Stimulated activated CD4-positive, alpha-beta T cell treated with anti-CD3 and anti-CD28 coated beads, Interleukin-12 subunit alpha, Interleukin-12 subunit beta, amount 100 ng/mL, for 24 hours (primary cell): ENCODE results near the gene TACC2.
"Not testable (repeated sequence)": the region's sequence is repeated elsewhere in the genome, so short reads cannot be mapped to it uniquely, and the experiment has no call there.

Experiments used
- DNase-seq, 2 experiments: peaks; one replicate each; pipeline ENCODE4 v3.0.0-alpha.2; 2020; ENCODE audit warnings: low read depth in 2 of 2

Gene TACC2, protein sequence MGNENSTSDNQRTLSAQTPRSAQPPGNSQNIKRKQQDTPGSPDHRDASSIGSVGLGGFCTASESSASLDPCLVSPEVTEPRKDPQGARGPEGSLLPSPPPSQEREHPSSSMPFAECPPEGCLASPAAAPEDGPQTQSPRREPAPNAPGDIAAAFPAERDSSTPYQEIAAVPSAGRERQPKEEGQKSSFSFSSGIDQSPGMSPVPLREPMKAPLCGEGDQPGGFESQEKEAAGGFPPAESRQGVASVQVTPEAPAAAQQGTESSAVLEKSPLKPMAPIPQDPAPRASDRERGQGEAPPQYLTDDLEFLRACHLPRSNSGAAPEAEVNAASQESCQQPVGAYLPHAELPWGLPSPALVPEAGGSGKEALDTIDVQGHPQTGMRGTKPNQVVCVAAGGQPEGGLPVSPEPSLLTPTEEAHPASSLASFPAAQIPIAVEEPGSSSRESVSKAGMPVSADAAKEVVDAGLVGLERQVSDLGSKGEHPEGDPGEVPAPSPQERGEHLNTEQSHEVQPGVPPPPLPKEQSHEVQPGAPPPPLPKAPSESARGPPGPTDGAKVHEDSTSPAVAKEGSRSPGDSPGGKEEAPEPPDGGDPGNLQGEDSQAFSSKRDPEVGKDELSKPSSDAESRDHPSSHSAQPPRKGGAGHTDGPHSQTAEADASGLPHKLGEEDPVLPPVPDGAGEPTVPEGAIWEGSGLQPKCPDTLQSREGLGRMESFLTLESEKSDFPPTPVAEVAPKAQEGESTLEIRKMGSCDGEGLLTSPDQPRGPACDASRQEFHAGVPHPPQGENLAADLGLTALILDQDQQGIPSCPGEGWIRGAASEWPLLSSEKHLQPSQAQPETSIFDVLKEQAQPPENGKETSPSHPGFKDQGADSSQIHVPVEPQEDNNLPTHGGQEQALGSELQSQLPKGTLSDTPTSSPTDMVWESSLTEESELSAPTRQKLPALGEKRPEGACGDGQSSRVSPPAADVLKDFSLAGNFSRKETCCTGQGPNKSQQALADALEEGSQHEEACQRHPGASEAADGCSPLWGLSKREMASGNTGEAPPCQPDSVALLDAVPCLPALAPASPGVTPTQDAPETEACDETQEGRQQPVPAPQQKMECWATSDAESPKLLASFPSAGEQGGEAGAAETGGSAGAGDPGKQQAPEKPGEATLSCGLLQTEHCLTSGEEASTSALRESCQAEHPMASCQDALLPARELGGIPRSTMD (N-terminal part only)

DNA sequence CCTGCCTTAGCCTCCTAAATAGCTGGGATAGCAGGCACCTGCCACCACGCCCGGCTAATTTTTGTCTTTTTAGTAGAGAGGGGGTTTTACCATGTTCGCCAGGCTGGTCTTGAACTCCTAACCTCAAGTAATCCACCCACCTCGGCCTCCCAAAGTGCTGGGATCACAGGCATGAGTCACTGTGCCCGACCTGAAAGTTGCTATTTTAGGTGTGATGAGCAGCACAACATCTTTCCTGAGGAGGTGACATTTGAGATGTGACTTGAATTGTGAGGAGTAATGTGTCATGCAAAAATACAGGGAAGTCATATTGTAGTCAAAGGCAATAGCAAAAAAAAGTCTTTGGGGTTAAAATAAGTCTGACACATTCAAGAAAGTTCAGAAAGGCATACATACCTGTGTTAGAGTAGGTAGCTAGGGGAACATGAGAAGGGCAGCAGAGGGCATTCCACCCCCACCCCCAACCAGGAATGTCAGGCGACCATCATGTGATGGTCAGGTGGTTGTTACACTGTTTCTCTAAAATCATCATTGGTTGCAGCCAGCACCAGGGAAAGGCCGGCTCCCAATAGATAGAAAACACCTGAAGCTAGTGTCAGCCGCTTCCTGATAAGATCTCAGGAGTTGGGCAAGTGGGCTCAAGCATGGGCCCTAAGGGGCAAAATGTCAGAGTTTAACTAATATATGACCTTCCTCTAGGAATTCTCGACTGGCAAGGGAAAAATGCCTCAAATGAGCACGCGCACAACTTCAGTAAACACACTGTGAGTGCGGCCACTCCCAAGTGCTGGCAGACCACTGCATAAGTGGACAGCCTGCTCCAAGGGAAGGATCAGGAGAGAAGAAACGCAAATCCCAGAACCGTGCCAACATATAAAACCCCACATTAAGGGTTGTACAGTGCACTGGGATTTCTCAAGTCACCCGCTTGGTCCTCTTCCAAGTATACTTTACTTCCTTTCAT, at the start of gene TACC2:
TACC2 (plus strand) TSS at position 803 of the 964 bp plus-strand sequence. CDS start 32,819 bp downstream, outside the sequence.
- DNase-seq: no peak

DNA sequence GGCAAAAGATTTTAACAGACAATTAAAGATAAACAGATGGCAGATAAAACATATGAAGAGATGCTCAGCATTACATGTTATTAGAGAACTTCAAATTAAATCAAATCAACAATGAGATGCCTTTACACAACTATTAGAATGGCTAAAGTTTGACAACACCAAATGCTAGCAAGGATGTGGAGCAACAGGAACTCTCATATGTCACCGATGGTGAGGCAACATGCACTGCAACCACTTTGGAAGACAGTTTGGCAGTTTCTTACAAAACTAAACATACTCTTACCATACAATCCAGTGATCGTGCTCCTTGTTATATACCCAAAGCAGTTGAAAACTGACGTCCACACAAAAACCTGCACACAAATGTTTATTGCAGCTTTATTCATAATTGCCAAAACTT, 47.4 kb upstream of the TACC2 start:
- DNase-seq: no peak

DNA sequence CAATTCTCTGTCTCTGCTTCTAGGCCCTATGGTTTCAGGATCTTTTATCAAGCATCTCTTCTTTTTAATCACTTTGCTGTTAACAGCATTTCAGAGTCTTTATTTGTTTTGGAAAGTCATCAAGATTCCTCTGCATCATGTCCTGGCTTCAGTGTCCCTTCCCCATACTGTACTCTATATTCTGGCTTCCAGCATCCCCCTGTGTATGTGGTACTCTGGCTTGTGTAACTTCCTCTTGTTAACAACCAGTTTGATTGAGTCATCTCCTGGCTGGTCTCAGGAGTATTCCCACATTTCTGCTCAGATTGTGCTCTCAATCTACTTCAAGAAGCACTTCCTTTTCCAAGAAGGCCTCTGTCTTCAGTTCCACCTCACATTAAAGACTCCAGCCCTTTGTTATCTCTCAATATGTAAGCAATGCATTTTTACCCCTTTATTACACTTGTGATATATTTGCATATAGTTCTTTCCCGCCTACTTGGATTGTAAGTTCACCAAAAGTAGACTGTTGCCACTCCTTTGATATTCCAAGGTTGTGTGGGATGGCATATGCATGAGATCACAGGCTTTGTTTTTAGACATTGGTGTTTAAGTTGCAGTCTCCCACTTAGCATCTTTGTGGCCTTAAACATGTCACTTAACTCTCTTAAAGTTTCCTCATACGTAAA, 46.1 kb upstream of the TACC2 start:
- DNase-seq: no peak

DNA sequence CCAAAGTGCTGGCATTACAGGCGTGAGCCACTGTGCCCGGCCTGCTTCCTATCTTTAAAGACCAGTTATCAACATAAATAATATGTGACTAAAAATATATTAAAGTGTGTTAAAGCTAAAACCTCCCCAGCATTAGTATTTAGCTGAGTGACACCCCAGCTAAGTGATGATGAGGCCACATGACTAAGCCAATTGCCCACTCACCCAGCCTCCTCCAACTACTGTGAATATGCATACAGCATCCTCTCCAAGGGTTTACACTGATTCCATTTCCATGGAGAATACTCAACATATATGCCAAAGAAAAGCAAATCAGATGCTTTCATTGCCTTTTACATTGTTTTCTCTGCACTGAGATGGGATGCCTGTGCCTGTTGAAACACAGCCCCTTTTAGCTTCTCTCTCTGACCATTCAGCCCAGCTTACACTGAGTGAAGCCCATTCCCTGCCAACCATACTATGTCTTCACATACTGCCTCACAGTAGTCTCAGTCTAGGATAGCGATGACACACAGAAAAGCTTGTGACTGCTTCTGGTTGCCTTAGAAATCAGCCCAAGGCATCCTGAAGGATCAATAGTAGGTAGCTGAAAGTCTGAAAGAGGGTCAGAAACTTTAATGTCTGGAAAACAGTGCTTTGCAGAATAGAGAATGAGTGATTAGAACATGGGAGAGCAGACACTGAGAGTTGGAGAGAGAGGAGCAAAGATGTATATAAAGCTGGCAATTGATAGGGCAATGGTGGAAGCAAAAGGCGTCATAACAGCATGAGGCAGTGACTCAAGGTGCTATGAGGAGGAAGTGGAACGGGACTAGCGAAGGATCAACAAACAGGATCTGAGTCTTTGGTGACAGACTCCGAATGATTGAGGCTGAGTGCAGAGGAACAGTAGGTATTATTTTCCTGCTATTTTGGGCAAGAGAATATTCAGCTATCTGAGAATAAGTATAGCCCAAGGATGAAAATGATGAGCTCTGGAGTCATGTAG, 41.3 kb upstream of the TACC2 start:
- no peak for DNase-seq

DNA sequence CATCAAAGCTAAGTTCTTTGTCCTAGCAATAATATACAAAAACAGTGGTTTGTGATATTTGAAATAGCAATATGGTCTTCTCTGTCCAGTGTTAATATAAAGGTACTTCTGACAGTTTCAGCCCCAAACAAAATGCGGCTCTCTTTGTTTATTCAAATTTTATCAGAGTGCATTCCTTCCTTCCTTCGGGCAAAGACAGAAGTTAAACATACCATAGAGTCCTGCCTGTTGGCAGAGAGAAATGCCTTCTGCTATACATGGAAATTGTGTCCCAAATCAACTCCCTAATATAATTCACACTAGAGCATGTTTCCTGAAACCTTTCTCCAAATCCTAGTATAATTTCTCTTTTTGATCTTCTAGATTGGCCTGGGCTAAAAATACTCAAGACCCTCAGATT, 39.9 kb upstream of the TACC2 start:
- DNase-seq: no peak

DNA sequence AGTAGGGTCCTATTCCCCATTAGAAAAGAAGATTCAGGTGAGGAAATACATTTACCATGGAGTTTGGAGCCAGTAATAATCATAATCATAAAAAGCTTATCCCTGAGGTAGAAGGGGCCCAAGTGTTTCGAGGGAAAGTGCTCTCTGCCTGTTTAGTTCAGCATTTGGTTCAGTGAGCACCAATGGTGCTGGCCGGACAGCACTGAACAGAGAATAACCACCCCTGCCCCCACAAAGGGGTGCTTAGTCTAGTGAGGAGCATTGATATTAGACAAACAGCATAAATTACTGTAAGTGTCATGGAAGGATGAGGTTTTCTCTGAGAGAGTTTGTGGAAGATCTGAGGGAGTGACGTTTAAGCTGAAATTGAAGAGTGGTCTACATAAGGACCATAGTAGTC, 39.5 kb upstream of the TACC2 start:
- DNase-seq: no peak

DNA sequence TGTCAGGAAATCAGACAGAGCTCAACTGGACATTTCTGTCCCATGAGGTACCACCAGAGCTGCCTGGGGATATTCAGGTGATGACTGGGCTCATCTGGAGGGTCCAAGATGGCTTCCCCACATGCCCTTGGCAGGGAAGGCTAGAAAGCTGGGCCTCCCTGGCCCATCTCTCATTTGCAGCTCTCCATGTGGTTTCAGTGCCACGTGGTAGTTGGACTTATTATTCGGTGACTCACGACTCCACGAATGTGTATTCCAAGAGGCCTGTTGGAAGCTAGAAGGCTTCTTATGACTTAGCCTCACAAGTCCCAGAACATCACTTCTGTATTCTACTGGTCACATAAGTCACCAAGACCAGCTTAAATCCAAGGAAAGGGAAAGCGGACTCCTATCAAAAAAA, 36.7 kb upstream of the TACC2 start:
- no peak for DNase-seq

DNA sequence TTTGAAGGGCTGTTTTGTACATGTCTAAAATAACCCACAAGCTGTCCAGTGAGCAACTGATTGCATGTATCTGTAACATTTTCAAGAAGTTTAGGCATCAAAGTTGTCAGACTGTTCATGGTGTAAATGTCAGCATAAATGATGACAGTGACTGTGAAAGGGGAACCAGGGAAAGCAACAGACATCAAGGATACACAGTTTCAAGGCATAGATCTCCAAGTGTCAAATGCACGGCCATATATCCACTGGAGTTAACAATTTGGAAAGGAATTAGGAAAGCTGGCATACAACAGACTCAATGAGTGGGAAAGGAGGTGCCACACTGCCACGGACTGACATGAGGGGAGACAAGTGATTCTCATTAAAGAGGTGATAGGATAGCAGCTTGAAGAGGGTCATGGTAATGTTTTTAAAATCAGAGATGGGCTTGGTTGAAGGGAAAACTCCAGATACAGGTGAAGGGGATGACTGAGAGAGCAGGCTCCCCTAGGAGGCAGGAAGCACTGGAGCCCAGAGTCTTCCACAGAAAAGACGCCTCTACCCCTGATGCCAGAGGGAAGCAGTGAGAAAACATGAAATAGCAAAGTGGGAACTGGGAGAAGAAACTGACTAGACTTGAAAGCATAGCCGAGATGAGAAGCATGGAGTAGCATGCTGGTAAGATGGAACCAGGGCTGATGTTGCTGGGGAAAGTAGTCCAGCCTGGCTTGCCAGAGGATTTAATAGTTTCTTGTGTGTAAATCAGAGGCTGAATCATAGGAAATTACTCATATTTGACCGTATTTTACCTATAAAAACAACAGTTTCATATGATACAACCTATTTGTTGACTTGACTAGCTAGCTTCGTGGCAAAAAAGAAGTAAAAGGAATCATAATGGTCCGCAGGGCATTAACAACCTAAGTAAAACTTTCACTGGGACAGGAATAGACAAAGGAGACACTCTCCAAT, 32.6 kb upstream of the TACC2 start:
- DNase-seq: no peak

DNA sequence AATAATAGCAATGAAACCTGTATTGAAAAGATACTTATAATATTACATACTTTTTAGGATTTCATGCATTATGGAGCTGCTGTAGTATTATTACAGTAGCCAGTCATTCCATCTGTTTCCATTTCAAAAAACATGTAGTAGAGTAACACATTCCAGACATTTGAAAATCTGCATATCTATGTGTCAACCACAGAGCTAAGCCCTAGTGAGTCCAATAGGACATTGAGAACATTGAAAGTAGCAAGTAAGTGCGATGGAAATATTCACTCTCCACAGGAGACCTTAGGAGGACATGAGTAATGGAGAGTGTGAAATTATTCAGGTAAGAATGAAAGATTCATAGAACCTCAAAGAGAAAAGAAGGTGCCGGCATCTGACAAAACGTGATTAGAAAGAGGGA, 29.3 kb upstream of the TACC2 start:
- DNase-seq: no peak

DNA sequence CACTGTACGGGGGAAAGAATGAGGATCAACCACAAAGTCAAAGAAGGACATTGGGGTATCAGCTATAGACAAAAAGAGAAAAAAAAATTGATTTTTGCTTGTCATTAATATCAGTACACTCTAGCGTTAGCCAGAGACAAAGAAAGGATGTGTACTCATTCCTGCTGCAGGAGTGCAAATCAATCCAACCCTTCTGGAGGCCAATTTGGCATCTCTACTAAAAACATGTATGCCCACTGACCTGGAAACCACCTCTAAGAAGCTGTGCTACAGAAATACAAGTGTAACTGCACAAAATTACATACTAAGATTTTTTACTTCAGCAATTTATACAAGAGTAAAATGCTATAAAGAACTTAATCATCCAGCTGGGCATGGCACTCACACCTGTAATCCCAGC, 27.5 kb upstream of the TACC2 start:
- no peak for DNase-seq

DNA sequence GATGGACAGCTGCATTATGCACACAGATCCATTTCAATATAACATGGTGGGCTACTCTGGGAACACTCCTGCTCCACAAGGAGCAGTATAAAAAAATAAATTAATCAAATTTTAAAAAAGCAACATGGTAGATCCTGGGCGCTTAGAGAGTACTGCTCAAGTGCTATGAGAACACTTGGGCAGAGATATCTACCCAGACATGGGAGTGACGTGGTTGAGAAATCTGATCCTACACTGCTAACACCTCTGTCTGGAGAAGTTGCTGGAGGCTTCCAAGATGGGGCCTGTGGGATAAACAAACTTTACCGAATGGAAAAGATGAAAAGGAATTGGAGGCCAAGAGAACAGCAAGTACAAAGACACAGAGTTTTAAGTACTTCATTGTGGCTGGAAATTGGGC, 23.0 kb upstream of the TACC2 start:
- DNase-seq: no peak

DNA sequence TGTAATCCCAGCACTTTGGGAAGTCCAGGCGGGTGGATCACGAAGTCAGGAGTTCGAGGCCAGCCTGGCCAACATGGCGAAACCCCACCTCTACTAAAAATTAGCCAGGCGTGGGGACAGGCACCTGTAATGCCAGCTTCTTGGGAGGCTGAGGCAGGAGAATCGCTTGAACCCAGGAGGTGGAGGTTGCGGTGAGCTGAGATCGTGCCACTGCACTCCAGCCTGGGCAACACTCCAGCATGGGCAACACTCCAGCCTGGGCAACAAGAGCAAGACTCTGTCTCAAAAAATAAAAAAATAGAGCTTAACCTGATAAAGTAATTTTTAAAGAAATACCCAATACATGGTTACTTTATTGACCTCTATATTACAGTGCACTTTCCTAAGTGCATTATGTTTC, 19.9 kb upstream of the TACC2 start:
- DNase-seq: not testable (repeated sequence)

DNA sequence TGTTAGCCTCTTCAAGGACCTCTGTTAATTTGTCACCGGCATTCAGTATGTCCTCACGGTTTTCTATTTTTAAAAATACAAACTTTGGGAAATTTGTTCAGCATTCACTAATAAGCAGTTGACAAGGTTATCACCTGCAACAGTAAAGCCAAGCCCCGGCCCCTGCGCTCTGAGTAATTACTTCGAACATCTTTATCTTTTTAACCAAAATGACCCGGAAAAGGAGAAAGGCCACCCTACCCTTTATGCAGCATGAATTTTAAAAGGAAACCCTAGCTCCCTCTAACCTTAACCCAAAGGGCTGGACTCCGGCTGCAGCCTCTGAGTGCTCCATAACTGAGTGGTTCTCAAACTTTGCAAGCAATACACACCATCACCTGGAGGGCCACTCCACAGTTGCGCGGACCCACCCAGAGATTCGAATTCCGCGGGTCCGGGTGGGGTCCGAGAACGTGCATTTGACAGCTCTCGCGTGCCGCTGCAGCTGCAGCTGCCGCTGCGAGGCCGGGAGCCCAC, 14.9 kb upstream of the TACC2 start:
- no peak for DNase-seq

DNA sequence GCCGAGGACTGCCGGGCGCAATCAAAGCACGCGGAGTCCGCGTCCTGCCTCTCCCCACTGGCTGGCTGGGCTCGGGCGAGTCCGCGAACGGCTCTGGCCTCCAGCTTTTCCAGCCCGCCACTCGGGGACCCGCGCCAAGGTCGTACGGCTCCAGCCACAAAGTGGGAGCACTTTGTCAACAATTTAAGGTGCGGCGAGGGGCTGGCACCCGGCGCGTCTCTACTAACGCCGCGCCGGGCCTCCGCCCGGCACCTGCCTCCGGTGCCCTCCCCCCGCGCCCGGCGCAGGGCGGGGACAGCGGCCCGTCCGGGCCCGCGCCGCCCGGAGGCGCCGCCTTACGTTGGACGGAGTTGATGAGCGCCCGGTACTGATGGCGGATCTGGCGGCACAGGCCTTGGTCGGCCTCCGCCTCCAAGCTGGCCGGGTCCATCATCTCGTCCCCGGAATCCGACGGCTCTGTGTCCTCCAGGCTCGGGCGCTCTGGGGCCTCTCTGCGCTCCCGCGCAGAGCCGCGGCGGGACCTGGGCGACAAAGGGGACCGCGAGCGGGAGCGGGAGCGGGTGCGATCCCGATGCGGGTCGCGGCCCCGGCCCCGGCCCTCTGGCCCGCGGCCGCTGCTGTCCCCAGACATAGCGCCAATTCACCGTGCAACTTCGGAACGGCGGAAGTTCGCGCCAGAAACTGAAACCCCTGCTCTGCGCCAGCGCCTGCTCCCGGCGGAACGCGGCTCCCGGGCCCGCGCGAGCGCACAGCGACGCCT, 14.2 kb upstream of the TACC2 start, which contains the start of gene NSMCE4A:
NSMCE4A (minus strand) TSS at position 683 of the 760 bp plus-strand sequence; CDS start at position 631, 52 bp downstream.
- peak; percentile 59 to 66 for DNase-seq

DNA sequence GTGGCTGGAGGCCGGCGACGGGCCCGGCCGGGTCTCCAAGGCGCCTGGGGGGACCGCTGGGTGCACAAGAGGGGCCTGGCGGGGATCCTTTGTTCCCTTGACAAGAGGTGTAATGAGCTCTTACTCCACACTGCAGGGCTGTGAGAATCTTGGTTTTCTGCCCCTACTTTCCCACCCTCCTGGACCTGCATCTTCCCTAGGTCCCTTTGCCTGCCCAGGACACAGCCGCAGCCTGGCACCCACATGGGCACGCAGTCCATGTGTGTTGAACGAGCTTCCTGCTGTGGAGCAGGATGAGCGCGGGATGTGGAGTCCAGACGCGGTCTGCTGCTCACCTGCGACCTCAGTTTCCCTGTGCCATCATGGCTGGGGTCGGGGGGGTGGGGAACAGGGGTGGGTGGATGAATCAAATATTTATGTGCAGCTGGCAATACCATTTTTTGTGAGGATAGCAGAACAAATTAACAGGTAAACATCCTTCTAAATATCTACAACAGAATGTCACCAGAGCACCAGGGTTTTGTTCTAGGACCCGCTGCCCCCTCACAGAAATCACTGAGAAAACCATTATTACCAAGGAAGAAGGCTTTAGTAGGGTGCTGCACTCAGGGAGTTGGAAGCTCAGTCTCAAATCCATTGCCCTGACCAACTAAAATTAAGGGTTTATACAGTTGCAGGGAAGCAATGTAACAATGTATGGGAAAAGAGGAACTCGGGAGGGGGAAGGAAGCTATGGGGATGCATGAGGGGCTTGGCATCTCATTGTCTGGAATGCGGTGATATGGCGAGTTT, 13.5 kb upstream of the TACC2 start:
- no peak for DNase-seq

DNA sequence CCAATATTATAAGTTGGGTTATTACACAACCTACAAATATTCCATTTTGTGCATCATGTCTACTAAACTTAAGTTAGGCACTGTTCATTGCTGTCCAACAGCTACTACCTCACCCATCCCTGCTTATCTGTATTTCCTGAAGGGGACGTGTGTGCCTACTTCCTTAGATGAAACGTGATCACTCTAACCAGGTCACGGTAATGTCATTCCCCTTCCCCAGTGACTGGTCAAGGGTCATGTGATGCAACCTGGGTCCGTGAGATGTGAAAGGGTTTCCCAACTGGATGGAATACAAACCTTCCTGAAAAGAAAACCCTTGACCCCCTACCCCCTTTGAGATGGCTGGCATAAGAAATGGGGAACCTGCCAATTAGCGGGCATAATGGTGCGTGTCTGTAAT, 12.4 kb upstream of the TACC2 start:
- no peak for DNase-seq
